HUES64 (cell line): ENCODE measurements around the gene SAP30BP.

Experiments
- H3K27ac ChIP-seq: 2 replicates; pipeline ENCODE4 v1.7.0; 2013; ENCODE audit warnings: low read depth, low read length, inconsistent platforms
- H3K27me3 ChIP-seq: 2 replicates; pipeline ENCODE4 v1.6.1; 2013; ENCODE audit warnings: mild to moderate bottlenecking, low read length; ENCODE audit not compliant: insufficient read depth
- H3K36me3 ChIP-seq: 2 replicates; pipeline ENCODE4 v1.6.1; 2013; ENCODE audit warnings: mild to moderate bottlenecking, low read length; ENCODE audit not compliant: insufficient read depth
- H3K4me1 ChIP-seq: 2 replicates; pipeline ENCODE4 v1.6.1; 2013; ENCODE audit warnings: mild to moderate bottlenecking, low read length, moderate library complexity; ENCODE audit not compliant: insufficient read depth
- H3K4me3 ChIP-seq: 2 replicates; pipeline ENCODE4 v1.5.1; 2013; ENCODE audit warnings: mild to moderate bottlenecking, low read length, moderate library complexity
- H3K9ac ChIP-seq: 2 replicates; pipeline ENCODE4 v1.6.1; 2013; ENCODE audit warnings: mild to moderate bottlenecking, low read depth, low read length
- H3K9me3 ChIP-seq: 2 replicates; pipeline ENCODE4 v1.6.1; 2013; ENCODE audit warnings: low read depth, low read length; ENCODE audit not compliant: insufficient read depth
- WGBS: fragments of 150-250, 120-280 bp; methylation state at CpG from one replicate; pipeline ENCODE4 v1.1.7; 2013; ENCODE audit warnings: missing lambda C conversion rate; 5-methylcytosine and 5-hydroxymethylcytosine counted together

SAP30BP gene

DNA sequence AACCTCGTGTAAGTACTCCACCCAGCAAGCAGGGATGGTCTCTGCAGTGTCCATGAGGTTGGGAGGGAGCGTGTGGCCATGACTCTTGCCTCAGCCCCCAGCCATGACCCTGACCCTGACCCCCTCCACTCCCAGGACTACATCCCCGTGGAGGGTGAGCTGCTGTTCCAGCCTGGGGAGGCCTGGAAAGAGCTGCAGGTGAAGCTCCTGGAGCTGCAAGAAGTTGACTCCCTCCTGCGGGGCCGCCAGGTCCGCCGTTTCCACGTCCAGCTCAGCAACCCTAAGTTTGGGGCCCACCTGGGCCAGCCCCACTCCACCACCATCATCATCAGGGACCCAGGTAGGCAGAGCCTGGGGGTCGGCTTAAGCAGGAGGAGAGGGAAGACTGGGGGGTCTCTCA is 81.6 kb downstream of the SAP30BP start:
- 91% methylated on average over 9 of the region's 9 CpGs for WGBS
- Histone ChIP-seq H3K27ac (no peak overlapping the region), H3K36me3 (no peaks in the 10 kb centered on the region), H3K9ac (no peak overlapping the region), H3K27me3 (no peaks in the 10 kb centered on the region), H3K4me3 (no peak overlapping the region), H3K4me1 (no peaks in the 10 kb centered on the region), H3K9me3 (no peaks in the 10 kb centered on the region)

DNA sequence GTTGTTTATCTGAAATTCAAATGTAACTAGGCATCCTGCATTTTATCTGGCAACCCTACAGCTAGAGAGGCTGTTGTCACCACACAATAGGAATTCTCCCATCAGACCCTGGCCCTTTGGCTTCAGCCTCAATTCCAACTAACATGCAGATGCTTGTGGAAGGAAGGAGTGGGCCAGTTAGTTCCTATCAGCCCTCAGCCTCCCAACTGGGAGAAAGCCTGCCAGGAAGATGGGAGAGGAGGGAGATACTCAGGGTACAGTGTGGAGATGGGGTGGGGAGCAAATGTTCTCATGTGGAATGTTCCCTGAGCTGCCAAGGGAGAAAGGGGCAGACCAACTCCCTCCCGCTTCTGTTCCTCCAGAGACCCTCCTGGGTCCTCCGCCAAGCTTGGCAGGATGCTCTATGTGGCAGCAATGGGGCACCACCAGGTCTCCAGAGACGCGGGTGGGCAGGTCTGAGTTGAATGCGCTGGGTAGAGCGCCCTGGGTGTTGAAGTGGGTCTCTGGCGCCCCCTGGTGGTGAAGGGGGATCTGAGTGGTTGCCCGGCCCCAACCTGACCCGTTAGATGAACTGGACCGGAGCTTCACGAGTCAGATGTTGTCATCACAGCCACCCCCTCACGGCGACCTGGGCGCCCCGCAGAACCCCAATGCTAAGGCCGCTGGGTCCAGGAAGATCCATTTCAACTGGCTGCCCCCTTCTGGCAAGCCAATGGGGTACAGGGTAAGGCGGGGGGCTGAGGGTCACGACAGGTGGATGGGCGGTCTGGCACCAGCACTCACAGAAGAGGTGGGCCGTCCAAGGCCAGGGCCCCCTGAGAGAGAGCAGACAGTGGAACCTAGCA is 82.6 kb downstream of the SAP30BP start:
- H3K36me3 ChIP-seq = no peaks in the 10 kb centered on the region
- H3K27ac ChIP-seq = no peak overlapping the region
- no peak overlapping the region for H3K4me3 ChIP-seq
- no peaks in the 10 kb centered on the region; the same call in 1 of the 2 replicates for H3K4me1 ChIP-seq
- no peak overlapping the region for H3K9ac ChIP-seq
- H3K9me3 ChIP-seq = no peaks in the 10 kb centered on the region
- 23% methylated on average over 20 of the region's 20 CpGs for WGBS
- H3K27me3 ChIP-seq = 0 out of 2 replicates have a peak, but pooled peaks cover 2% of the 10 kb centered on the region

DNA sequence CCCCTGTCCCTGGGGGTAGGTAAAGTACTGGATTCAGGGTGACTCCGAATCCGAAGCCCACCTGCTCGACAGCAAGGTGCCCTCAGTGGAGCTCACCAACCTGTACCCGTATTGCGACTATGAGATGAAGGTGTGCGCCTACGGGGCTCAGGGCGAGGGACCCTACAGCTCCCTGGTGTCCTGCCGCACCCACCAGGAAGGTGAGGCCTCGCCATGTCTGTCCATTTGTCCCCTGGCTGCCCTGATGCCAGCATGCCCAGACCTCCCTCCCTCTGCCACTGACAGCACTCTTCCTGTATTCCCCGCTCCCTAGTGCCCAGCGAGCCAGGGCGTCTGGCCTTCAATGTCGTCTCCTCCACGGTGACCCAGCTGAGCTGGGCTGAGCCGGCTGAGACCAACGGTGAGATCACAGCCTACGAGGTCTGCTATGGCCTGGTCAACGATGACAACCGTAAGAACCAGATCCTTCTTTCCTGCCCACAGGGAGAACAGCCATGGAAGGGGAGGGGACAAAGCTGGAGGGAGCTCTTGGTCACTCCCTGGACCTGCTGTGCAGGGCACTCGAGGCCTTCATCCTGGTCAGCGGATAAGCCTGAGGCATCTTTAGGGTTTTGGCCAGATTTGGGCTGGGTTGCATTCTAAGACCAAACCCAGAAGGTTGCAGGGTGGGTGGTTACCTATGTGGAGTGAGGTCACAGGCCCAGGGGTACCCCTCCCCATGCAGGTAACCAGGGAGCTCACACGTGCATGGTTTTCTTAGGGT is 83.7 kb downstream of the SAP30BP start:
- no peak overlapping the region for H3K27ac ChIP-seq
- H3K4me1 ChIP-seq = no peaks in the 10 kb centered on the region; the same call in 1 of the 2 replicates
- no peaks in the 10 kb centered on the region for H3K36me3 ChIP-seq
- H3K4me3 ChIP-seq = no peak overlapping the region
- H3K27me3 ChIP-seq = 0 out of 2 replicates have a peak, but pooled peaks cover 2% of the 10 kb centered on the region
- H3K9me3 ChIP-seq = no peaks in the 10 kb centered on the region
- H3K9ac ChIP-seq = no peak overlapping the region
- 86% methylated on average over 23 of the region's 23 CpGs for WGBS

DNA sequence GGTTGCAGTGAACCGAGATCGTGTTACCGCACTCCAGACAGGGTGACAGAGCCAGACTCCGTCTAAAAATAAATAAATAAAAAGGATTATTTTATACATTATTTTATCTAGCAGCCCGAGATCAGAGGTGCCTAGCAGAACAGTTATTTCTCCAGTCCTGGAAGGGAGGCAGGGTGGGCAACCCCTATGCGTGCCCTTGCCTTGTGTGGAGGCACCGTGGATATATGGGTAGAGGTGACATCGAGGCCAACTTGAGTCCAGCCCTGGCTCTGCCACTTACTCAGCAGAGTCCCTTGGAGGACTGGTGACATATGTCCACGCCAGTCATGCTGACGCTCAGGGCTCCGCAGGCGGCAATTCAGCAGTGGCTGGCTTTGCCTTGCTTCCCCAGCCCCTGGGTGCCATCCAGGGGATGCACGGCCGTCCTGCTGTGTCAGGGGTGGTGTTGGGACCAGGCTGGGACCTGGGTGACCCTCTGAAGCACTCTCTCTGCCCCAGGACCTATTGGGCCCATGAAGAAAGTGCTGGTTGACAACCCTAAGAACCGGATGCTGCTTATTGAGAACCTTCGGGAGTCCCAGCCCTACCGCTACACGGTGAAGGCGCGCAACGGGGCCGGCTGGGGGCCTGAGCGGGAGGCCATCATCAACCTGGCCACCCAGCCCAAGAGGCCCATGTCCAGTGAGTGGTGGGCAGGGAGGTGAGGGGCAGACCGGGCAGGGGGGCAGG is 84.7 kb downstream of the SAP30BP start:
- Histone ChIP-seq H3K9me3 (no peaks in the 10 kb centered on the region), H3K4me1 (no peaks in the 10 kb centered on the region; the same call in 1 of the 2 replicates), H3K27ac (no peak overlapping the region), H3K9ac (no peak overlapping the region), H3K27me3 (0 out of 2 replicates have a peak, but pooled peaks cover 2% of the 10 kb centered on the region), H3K4me3 (no peak overlapping the region), H3K36me3 (no peaks in the 10 kb centered on the region)
- 85% methylated on average over 22 of the region's 24 CpGs for WGBS

DNA sequence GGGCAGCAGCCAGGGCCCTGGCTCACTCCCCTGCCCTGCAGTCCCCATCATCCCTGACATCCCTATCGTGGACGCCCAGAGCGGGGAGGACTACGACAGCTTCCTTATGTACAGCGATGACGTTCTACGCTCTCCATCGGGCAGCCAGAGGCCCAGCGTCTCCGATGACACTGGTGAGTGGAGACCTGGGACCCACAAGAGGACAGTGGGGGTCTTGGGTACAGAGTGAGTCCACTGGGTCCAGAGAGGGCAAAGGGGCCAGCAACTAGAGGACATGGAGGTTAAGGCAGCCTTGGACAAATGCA is 85.2 kb downstream of the SAP30BP start:
- Histone ChIP-seq H3K4me3 (no peak overlapping the region), H3K36me3 (no peaks in the 10 kb centered on the region), H3K27me3 (0 out of 2 replicates have a peak, but pooled peaks cover 2% of the 10 kb centered on the region), H3K4me1 (no peaks in the 10 kb centered on the region; the same call in 1 of the 2 replicates), H3K9ac (no peak overlapping the region), H3K9me3 (no peaks in the 10 kb centered on the region), H3K27ac (no peak overlapping the region)
- 94% methylated on average over 10 of the region's 10 CpGs for WGBS

DNA sequence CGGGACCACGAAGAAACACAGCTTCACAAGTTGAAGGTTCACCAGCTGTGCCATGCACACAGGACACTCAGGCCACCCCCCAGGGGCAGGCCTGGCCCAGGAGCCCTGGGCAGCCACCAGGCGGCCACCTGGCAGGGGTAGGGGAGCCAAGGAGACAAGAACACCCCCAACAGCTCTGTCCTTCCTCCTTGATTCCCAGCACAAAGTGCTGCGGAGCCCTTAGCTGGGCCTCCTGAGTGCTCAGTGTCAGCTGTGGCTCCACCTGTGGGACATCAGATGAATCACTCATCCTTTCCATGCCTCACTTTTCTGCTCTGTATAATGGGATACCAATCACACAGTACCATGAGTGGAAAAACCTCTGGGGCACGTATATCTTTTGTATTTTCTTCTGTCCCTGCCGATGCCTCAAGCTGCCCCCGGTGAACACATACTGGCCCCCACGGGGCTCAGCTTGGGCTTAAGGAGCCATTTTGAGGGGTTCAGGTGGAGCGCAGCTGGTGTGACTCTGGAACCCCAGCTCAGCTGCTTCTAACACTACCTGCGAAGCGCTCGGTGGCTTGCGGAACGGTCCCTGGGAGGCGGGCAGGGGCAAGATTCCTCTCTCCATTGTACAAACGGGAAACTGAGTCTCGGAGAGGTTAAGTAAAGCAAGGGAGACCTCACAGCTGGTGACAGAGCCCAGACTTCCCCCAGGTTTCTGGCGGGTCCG is 85.8 kb downstream of the SAP30BP start:
- Histone ChIP-seq H3K27me3 (0 out of 2 replicates have a peak, but pooled peaks cover 2% of the 10 kb centered on the region), H3K4me1 (no peaks in the 10 kb centered on the region; the same call in 1 of the 2 replicates), H3K4me3 (peak overlapping the region; percentile 47), H3K9ac (peak overlapping the region; percentile 59; the same call in 1 of the 2 replicates), H3K27ac (no peak overlapping the region), H3K9me3 (no peaks in the 10 kb centered on the region), H3K36me3 (no peaks in the 10 kb centered on the region)
- 80% methylated on average over 19 of the region's 19 CpGs for WGBS

DNA sequence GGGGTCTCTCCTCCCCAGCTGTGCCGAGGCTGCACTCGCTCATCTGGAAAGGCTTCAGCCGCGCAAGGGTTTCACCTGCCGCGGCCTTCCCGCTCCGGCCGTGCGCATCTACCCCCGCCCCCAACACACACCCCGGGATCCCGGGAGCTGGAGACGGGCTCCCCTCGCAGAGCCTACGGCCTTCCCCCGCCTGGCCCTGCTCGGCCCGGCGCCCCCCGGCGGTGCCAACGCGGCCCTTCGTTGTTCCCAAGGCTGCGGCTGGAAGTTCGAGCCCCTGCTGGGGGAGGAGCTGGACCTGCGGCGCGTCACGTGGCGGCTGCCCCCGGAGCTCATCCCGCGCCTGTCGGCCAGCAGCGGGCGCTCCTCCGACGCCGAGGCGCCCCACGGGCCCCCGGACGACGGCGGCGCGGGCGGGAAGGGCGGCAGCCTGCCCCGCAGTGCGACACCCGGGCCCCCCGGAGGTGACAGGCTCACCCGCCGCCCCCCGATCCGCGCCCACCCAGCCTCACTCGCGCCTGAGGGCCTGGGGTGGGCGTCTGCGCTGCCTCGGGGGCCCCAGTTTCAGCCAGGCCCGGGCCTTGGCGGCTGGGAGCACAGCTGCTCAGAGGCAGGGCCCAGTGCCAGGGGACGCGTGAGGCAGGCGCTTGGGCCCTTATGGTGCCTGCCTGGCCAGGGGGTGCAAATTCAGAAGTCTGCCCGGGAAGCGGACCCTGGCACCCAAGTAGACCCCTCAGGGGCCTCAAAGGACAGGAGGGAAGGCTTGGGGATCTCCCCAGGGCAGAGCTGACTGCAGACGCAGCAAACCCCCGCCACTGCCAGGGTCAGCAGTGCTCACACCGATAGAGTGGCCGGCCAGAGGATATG is 86.6 kb downstream of the SAP30BP start:
- H3K27ac ChIP-seq = no peak overlapping the region
- peak overlapping the region; percentile 47 for H3K4me3 ChIP-seq
- peak overlapping the region; percentile 59; the same call in 1 of the 2 replicates for H3K9ac ChIP-seq
- no peaks in the 10 kb centered on the region for H3K9me3 ChIP-seq
- no peaks in the 10 kb centered on the region; the same call in 1 of the 2 replicates for H3K4me1 ChIP-seq
- WGBS = 14% methylated on average over 76 of the region's 76 CpGs
- no peaks in the 10 kb centered on the region for H3K36me3 ChIP-seq
- 0 out of 2 replicates have a peak, but pooled peaks cover 2% of the 10 kb centered on the region for H3K27me3 ChIP-seq

DNA sequence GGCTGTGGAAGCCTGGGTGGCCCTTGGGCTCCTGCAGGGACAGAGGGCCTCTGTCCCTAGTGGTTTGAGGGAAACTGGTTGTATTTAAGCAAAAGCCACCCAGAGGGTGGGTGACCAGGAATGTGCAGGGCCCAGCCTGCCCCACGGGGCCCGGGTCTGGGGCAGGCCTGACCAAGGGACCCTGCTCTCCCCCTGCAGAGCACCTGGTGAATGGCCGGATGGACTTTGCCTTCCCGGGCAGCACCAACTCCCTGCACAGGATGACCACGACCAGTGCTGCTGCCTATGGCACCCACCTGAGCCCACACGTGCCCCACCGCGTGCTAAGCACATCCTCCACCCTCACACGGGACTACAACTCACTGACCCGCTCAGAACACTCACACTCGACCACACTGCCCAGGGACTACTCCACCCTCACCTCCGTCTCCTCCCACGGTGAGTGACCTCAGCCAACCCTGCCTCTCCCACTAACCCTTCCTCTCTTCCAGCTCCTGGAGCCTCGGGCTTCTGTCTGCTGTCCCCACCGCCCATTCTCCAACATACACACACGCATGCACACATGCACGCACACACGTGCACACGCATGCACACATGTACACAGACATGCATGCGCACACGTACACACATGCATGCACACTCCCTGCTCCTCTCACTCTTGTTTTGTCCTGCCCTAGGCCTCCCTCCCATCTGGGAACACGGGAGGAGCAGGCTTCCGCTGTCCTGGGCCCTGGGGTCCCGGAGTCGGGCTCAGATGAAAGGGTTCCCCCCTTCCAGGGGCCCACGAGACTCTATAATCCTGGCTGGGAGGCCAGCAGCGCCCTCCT is 87.5 kb downstream of the SAP30BP start:
- H3K36me3 ChIP-seq = no peaks in the 10 kb centered on the region
- WGBS = 86% methylated on average over 27 of the region's 27 CpGs
- H3K27me3 ChIP-seq = 0 out of 2 replicates have a peak, but pooled peaks cover 2% of the 10 kb centered on the region
- no peak overlapping the region for H3K27ac ChIP-seq
- no peaks in the 10 kb centered on the region for H3K9me3 ChIP-seq
- peak overlapping the region; percentile 55; the same call in 1 of the 2 replicates for H3K9ac ChIP-seq
- H3K4me3 ChIP-seq = no peak overlapping the region
- no peaks in the 10 kb centered on the region; the same call in 1 of the 2 replicates for H3K4me1 ChIP-seq

DNA sequence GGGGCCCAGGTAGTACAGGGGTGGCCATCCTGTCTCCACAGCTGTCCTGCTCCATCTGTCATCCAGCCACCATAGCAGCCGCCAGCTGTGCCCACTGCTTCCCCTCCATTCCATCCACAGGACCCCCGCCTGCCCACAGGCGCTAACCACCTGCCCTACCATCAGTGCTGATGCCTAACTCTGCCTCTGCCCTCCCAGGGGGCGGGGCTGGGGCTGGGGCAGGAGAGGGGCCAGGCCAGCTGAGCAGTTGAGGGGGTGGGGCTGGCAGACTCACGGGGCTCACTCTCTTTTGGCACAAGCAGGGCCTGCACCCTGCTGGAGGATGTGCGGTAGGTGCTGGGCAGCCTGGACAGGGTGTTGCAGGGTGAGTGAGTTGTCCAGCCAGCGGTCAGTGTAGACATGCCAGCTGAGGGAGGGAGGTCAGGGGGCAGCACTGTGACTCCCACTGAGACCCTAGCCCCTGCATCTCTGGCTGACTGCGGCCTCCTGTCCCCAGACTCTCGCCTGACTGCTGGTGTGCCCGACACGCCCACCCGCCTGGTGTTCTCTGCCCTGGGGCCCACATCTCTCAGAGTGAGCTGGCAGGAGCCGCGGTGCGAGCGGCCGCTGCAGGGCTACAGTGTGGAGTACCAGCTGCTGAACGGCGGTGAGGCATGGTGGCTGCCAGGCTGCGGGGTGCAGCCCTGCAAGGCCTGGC is 88.2 kb downstream of the SAP30BP start:
- WGBS = 90% methylated on average over 20 of the region's 20 CpGs
- no peaks in the 10 kb centered on the region; the same call in 1 of the 2 replicates for H3K4me1 ChIP-seq
- no peak overlapping the region for H3K4me3 ChIP-seq
- H3K27me3 ChIP-seq = 0 out of 2 replicates have a peak, but pooled peaks cover 2% of the 10 kb centered on the region
- H3K36me3 ChIP-seq = no peaks in the 10 kb centered on the region
- no peak overlapping the region for H3K27ac ChIP-seq
- no peaks in the 10 kb centered on the region for H3K9me3 ChIP-seq
- no peak overlapping the region for H3K9ac ChIP-seq
